Endothelial cell of umbilical vein (primary cell): ENCODE results near the gene USF2. TPM values are rescaled to one million over a fixed set of nuclear protein-coding genes. Genes with fewer than 3 reads are reported as not detected.

Source experiments
- BruUV-seq: library from RNA; stranded (reverse); fragments of 400-500 nt; replicated peaks from 2 replicates; lab custom pipeline; 2021; lab: Mats Ljungman, UMichigan
- CTCF ChIA-PET: fragments of 300-600, 350-600 bp; sonication (Branson Sonifier 250); formaldehyde crosslinking; loops from one replicate; lab custom pipeline; 2021; ENCODE audit warnings: antibody characterized with exemption, inconsistent platforms; lab: Charles Lee
- POLR2A ChIA-PET: fragments of 300-600, 350-600 bp; sonication (Branson Sonifier 250); formaldehyde crosslinking; loops from one replicate; lab custom pipeline; 2021; ENCODE audit warnings: antibody characterized with exemption, inconsistent platforms; lab: Charles Lee
- DNase-seq: peaks from one replicate; pipeline ENCODE4 v3.0.0-alpha.2; 2011; ENCODE audit warnings: low read depth, low spot score
- FAIRE-seq: peaks from 2 replicates; lab custom pipeline; 2011; peaks lifted over from hg19 to GRCh38; lab: Jason Lieb, UNC
- H2AFZ ChIP-seq: 2 replicates; pipeline ENCODE4 v1.6.0; 2012; ENCODE audit warnings: low read depth, low read length, control low read depth, inconsistent platforms
- H3K27ac ChIP-seq: 2 replicates; pipeline ENCODE4 v1.5.1; 2011; ENCODE audit warnings: low read depth, mild to moderate bottlenecking, control low read depth, low read length, moderate library complexity; ENCODE audit not compliant: insufficient read depth
- H3K27me3 ChIP-seq, 2 experiments: 2 replicates each; pipeline versions ENCODE4 v1.6.0 to v1.6.1; 2011; ENCODE audit warnings: low read length in 2 of 2, mixed read lengths in 1 of 2; ENCODE audit not compliant: control insufficient read depth in 2 of 2, insufficient read depth in 2 of 2
- H3K36me3 ChIP-seq, 2 experiments: 2 replicates in 1 of 2; 3 replicates in 1 of 2; pipeline ENCODE4 v1.5.1; 2011; ENCODE audit warnings: low read length in 2 of 2, mild to moderate bottlenecking in 1 of 2, moderate library complexity in 1 of 2; ENCODE audit not compliant: control insufficient read depth in 2 of 2, insufficient read depth in 2 of 2; ENCODE audit errors: extremely low read depth in 1 of 2
- H3K4me1 ChIP-seq: 3 replicates; pipeline ENCODE4 v1.5.1; 2011; ENCODE audit warnings: mild to moderate bottlenecking, low read length; ENCODE audit not compliant: control insufficient read depth, insufficient read depth; ENCODE audit errors: extremely low read depth
- H3K4me2 ChIP-seq: 2 replicates; pipeline ENCODE4 v1.6.1; 2011; ENCODE audit warnings: low read length, control low read depth, mixed read lengths; ENCODE audit not compliant: insufficient read depth
- H3K4me3 ChIP-seq, 3 experiments: fragments of 200-600 bp in 1 of 3; sonication (generic), shearing (Covaris generic) in 1 of 3; replicated peaks in 1 of 3; 2 replicates each; pipeline ENCODE4 v1.5.1; 2011 to 2016; ENCODE audit warnings: control low read depth in 3 of 3, low read length in 3 of 3, mild to moderate bottlenecking in 2 of 3, inconsistent platforms in 1 of 3, low read depth in 1 of 3, moderate library complexity in 1 of 3; ENCODE audit not compliant: insufficient read depth in 1 of 3
- H3K79me2 ChIP-seq: 2 replicates; pipeline ENCODE4 v1.6.0; 2012; ENCODE audit warnings: low read length, inconsistent platforms; ENCODE audit not compliant: control insufficient read depth, insufficient read depth
- H3K9ac ChIP-seq: replicated peaks from 2 replicates; pipeline ENCODE3; 2011; ENCODE audit warnings: low read length, control low read depth; ENCODE audit not compliant: insufficient read depth; ENCODE audit errors: extremely low read depth
- H3K9me1 ChIP-seq: replicated peaks from 3 replicates; pipeline ENCODE4 v1.6.0; 2011; ENCODE audit warnings: mild to moderate bottlenecking, low read length; ENCODE audit not compliant: control insufficient read depth, insufficient read depth; ENCODE audit errors: extremely low read depth
- H3K9me3 ChIP-seq: replicated peaks from 2 replicates; pipeline ENCODE4 v1.5.1; 2012; ENCODE audit warnings: low read length, inconsistent platforms; ENCODE audit not compliant: control insufficient read depth, insufficient read depth
- H4K20me1 ChIP-seq: replicated peaks from 2 replicates; pipeline ENCODE3; 2011; ENCODE audit warnings: mild to moderate bottlenecking, low read length; ENCODE audit not compliant: control insufficient read depth, insufficient read depth; ENCODE audit errors: extremely low read depth
- CTCF ChIP-seq, 2 donors: IDR thresholded peaks; 1 replicate in 1 of 2; 2 replicates in 1 of 2; pipeline ENCODE4 v1.5.1; 2011; ENCODE audit warnings: low read length in 2 of 2, mild to moderate bottlenecking in 2 of 2, moderate library complexity in 2 of 2, control low read depth in 1 of 2, inconsistent platforms in 1 of 2, low read depth in 1 of 2; ENCODE audit not compliant: insufficient read depth in 1 of 2; ENCODE audit errors: extremely low read depth in 1 of 2
- EZH2 ChIP-seq: IDR thresholded peaks from 2 replicates; pipeline ENCODE4 v1.6.1; 2012; ENCODE audit warnings: borderline replicate concordance, low read depth, mild to moderate bottlenecking, moderate library complexity, low read length, inconsistent platforms; ENCODE audit not compliant: severe bottlenecking
- FOS ChIP-seq: IDR thresholded peaks from 2 replicates; pipeline ENCODE4 v1.6.1; 2011; ENCODE audit warnings: mild to moderate bottlenecking, low read length, moderate library complexity, borderline replicate concordance; ENCODE audit not compliant: insufficient read depth
- GATA2 ChIP-seq: IDR thresholded peaks from 2 replicates; pipeline ENCODE4 v1.7.0; 2011; ENCODE audit warnings: low read depth, mild to moderate bottlenecking, moderate library complexity, mixed read lengths, low read length; ENCODE audit not compliant: insufficient read length, insufficient read depth
- MAX ChIP-seq: IDR thresholded peaks from 2 replicates; pipeline ENCODE4 v1.6.1; 2011; ENCODE audit not compliant: insufficient read depth, insufficient read length
- POLR2A ChIP-seq: IDR thresholded peaks from 2 replicates; pipeline ENCODE4 v1.6.1; 2012; ENCODE audit warnings: low read depth, mild to moderate bottlenecking, control low read depth, low read length
- POLR2AphosphoS5 ChIP-seq: IDR thresholded peaks from 2 replicates; pipeline ENCODE4 v1.6.1; 2012; ENCODE audit warnings: low read depth, mild to moderate bottlenecking, control low read depth, low read length, moderate library complexity; ENCODE audit not compliant: insufficient read depth
- dilution Hi-C: fragments of 300-500 bp; cut with MboI; formaldehyde crosslinking; loops from one replicate; pipeline ENCODE4 v1.15.0; 2019; ENCODE audit warnings: low sequenced_read_pairs; ENCODE audit not compliant: extremely low pct_ligation_motif_present
- intact Hi-C: fragments of 100-400 bp; cut with micrococcal nuclease; formaldehyde crosslinking; loops from one replicate; pipeline ENCODE4 v1.10.0; 2022
- polyA plus RNA-seq, 4 experiments: library from polyadenylated mRNA; depleted of rRNA in 3 of 4; stranded (reverse) in 3 of 4; unstranded in 1 of 4; fragments of >200 nt; gene quantifications; 2 replicates each; pipeline versions ENCODE4 v1.2.1 to v1.2.3, GENCODE V29; 2011 to 2012; ENCODE audit warnings: missing spikeins in 1 of 4
- total RNA-seq: library from RNA; stranded (reverse); gene quantifications from 2 replicates; pipeline ENCODE4 v1.2.3, GENCODE V29; 2021

The USF2 gene
- total and polyA plus RNA-seq, 2 donors (not counting 3 experiments of a cell fraction or from before 2014, with no cell fraction given) = 75.0 to 76.8 TPM

DNA sequence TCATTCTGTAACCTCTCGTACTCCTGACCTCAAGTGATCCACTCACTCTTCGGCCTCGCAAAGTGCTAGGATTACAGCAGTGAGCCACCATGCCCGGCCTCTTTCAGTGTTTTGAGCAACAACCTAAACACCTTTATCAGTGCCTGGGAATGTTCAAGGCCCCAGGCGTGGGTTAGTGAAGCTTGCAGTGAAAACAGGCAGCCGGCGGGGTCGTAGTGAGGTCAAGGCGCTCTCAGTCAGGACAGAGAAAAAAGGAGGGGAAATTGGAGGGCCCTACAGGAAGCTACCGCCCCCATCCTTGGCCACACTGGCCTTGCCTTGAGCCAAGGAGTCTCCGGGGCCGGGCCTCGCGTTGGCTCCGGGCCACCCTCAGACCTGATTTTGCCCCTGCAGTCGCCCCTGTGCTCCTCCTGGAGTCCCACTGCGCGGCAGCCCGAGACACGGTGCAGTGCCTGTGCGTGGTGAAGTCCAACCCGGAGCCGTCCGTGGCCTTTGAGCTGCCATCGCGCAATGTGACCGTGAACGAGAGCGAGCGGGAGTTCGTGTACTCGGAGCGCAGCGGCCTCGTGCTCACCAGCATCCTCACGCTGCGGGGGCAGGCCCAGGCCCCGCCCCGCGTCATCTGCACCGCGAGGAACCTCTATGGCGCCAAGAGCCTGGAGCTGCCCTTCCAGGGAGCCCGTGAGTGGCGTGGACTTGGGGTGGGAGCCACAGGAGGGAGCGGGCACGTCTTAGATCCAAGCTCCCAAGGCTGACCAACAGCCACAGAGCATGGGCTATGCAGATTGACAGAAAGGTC lies 40.9 kb downstream of the USF2 start:
- no peak overlapping the region for H3K9ac ChIP-seq

More for the DNA sequence above, 40.9 kb downstream of the USF2 start:
- intact Hi-C loops = no loop called here
- H3K4me2 ChIP-seq = no peak overlapping the region
- H3K36me3 ChIP-seq = no peaks in the 10 kb centered on the region
- ChIA-PET CTCF (no interaction called here), POLR2A (no interaction called here)
- no peaks in the 10 kb centered on the region for H3K9me3 ChIP-seq
- TF ChIP-seq MAX (no peak), FOS (no peak), POLR2A (no peak), CTCF (IDR thresholded peaks at IDR 0.05; ENCODE audit: extremely low read depth in 1 of 2, insufficient read depth in 1 of 2, low read depth in 1 of 2, low read length in 2 of 2) (no peak), POLR2AphosphoS5 (no peak), GATA2 (no peak), EZH2 (no peak)
- FAIRE-seq = no peak
- no peak overlapping the region for H2AFZ ChIP-seq
- no peak overlapping the region for H3K27ac ChIP-seq
- no peak overlapping the region for H3K4me3 ChIP-seq
- H3K27me3 ChIP-seq = no peaks in the 10 kb centered on the region
- H4K20me1 ChIP-seq = no peaks in the 10 kb centered on the region
- no peaks in the 10 kb centered on the region for H3K9me1 ChIP-seq
- H3K4me1 ChIP-seq = no peaks in the 10 kb centered on the region
- H3K79me2 ChIP-seq = no peaks in the 10 kb centered on the region
- no peak for DNase-seq
- BruUV-seq = no TSS peak
- dilution Hi-C loops = no loop called here
